NT2/D1 (cell line): ENCODE measurements around the gene NAGK.
"Not testable (repeated sequence)": the region's sequence is repeated elsewhere in the genome, so short reads cannot be mapped to it uniquely, and the experiment has no call there.

Source experiments
- DNase-seq: peaks from one replicate; pipeline ENCODE4 v3.0.0-alpha.2; 2011; ENCODE audit warnings: low read depth, low spot score
- H3K27me3 ChIP-seq: 2 replicates; pipeline ENCODE4 v1.6.0; 2011; ENCODE audit warnings: mild to moderate bottlenecking; ENCODE audit not compliant: insufficient read length, insufficient read depth
- H3K36me3 ChIP-seq: 2 replicates; pipeline ENCODE4 v1.6.1; 2011; ENCODE audit warnings: mild to moderate bottlenecking, low read length, mixed read lengths; ENCODE audit not compliant: insufficient read depth, insufficient read length
- H3K4me1 ChIP-seq: 2 replicates; pipeline ENCODE4 v1.5.1; 2011; ENCODE audit not compliant: insufficient read depth, insufficient read length
- H3K4me3 ChIP-seq: 2 replicates; pipeline ENCODE4 v1.5.1; 2011; ENCODE audit warnings: low read depth; ENCODE audit not compliant: insufficient read length
- H3K9ac ChIP-seq: 2 replicates; pipeline ENCODE4 v1.6.0; 2011; ENCODE audit warnings: low read depth; ENCODE audit not compliant: insufficient read length
- H3K9me3 ChIP-seq: 2 replicates; pipeline ENCODE4 v1.5.1; 2011; ENCODE audit warnings: mild to moderate bottlenecking, low read length; ENCODE audit not compliant: insufficient read depth
- SUZ12 ChIP-seq: IDR thresholded peaks from 2 replicates; pipeline ENCODE4 v1.6.1; 2011; ENCODE audit not compliant: insufficient read length, insufficient read depth; ENCODE audit errors: extremely low read depth
- YY1 ChIP-seq: IDR thresholded peaks from 2 replicates; pipeline ENCODE4 v1.6.1; 2011; ENCODE audit not compliant: insufficient read length, insufficient read depth
- ZNF274 ChIP-seq: IDR thresholded peaks from 2 replicates; pipeline ENCODE4 v1.6.1; 2011; ENCODE audit warnings: mild to moderate bottlenecking, low read depth, low read length

NAGK gene

DNA sequence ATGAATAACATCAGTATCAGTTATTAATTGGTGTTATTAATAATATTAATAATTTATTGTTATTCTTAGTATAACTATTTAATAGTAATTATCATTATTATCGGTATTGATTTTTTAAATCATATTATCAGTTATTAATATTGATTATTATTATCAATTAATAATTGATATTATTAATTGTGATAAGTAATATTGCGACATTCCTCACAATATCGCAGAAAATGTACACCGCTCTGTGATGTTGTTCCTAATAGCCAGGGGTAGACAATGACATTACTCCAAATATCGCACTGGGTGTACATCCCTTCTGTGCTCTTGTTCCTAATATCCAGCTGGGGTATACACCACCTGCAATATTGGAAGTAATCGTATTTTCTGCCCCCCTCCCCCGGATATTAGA, 23.3 kb upstream of the NAGK start:
- H3K4me3 ChIP-seq: no peak overlapping the region
- H3K27me3 ChIP-seq: no peaks in the 10 kb centered on the region
- H3K36me3 ChIP-seq: no peaks in the 10 kb centered on the region
- no peaks in the 10 kb centered on the region for H3K9me3 ChIP-seq
- DNase-seq: no peak
- TF ChIP-seq SUZ12 (no peak), ZNF274 (no peak), YY1 (no peak)
- no peaks in the 10 kb centered on the region for H3K4me1 ChIP-seq
- H3K9ac ChIP-seq: no peak overlapping the region

DNA sequence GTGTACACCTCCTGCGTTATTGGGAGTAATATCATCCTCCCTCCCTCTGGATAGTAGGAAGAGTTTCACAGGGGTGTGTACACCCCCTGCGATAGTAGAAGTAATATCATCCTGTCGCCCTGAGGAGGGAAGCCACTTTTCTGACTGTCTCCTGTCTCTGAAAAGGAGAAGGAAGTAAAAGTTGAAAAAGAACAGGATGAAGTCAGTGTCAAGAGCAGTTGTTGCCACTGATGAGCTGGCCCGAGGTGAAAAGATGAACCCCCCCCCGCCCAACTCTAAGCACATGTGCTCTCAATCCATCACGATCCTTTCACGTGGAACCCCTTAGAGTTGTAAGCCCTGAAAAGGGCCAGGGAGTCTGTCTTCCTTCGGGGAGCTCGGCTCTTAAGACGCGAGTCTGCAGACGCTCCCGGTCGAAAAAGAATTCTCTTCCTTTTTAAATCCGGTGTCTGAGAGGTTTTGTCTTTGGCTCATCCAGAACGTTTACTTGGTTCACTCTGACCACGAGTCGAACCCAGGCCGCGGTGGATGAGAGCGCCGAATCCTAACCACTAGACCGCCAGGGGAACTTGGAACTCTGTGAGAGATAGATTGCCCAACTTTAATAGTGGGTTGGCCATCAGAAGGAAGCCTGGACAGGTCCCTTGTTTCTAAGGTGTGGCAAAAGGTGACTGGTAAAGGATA, 22.4 kb upstream of the NAGK start:
- no peak for DNase-seq

DNA sequence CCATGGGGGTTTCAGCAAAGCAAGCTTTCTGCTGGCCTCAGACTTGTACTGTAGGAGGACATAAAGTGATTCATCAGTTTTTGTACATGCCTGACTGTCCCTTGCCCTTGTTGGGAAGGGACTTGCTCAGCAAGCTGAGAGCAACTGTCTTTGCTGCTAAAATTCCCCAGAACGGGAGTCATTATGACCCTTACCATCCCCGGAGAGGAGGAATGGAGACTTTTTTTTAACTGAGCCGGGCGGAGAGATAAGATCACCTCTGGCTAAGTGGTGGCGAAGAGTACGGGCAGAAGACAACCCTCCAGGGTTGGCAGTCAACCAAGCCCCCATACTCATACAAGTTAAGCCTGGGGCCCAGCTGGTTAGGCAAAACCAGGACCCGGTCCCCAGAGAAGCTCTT, 20.4 kb upstream of the NAGK start:
- TF ChIP-seq SUZ12 (no peak), ZNF274 (no peak), YY1 (no peak)
- Histone ChIP-seq H3K4me1 (no peaks in the 10 kb centered on the region), H3K9me3 (no peaks in the 10 kb centered on the region), H3K27me3 (no peaks in the 10 kb centered on the region), H3K4me3 (no peak overlapping the region), H3K36me3 (no peaks in the 10 kb centered on the region), H3K9ac (no peak overlapping the region)
- no peak for DNase-seq

More for the DNA sequence above, 22.4 kb upstream of the NAGK start:
- no peaks in the 10 kb centered on the region for H3K36me3 ChIP-seq
- no peak overlapping the region for H3K9ac ChIP-seq
- no peak overlapping the region for H3K4me3 ChIP-seq
- no peaks in the 10 kb centered on the region for H3K4me1 ChIP-seq
- H3K27me3 ChIP-seq: no peaks in the 10 kb centered on the region
- H3K9me3 ChIP-seq: no peaks in the 10 kb centered on the region
- TF ChIP-seq ZNF274 (no peak), YY1 (no peak), SUZ12 (no peak)

DNA sequence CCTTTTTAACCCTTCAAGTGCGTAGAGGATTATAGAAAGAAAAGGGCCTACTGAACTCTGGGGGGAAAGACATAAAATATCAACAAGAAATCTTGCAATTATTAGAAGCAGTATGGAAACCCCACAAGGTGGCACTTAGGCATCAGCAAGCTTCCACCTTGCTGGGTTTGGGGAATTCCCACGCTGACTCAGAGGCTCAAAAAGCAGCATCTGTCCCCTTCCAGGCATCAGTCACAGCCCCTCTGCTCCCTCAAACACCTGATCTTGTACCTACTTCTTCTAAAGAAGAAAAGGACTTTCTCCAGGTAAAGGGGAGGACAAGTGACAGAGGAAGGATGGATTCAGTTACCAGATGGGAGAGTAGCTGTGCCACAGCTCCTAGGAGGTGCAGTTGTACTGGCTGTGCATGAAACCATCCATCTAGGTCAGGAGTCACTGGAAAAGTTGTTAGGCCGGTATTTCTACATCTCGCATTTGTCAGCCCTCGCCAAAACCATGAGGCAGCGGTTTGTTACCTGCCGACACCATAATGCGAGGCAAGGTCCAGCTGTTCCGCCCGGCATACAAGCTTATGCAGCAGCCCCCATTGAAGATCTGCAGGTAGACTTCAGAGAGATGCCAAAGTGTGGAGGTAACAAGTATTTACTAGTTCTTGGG, 18.6 kb upstream of the NAGK start:
- not testable (repeated sequence) for H3K4me3 ChIP-seq, H3K9me3 ChIP-seq, DNase-seq, H3K4me1 ChIP-seq, H3K9ac ChIP-seq, H3K27me3 ChIP-seq, H3K36me3 ChIP-seq

DNA sequence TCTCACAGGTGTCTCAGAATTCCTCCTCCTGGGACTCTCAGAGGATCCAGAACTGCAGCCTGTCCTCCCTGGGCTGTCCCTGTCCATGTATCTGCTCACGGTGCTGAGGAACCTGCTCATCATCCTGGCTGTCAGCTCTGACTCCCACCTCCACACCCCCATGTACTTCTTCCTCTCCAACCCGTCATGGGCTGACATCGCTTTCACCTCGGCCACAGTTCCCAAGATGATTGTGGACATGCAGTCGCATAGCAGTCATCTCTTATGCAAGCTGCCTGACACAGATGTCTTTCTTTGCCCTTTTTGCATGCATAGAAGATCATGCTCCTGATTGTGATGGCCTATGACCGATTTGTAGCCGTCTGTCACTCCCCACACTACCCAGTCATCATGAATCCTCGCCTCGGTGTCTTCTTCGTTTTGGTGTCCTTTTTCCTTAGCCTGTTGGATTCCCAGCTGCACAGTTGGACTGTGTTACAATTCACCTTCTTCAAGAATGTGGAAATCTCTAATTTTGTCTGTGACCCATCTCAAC, 13.2 kb upstream of the NAGK start:
- not testable (repeated sequence) for H3K4me1 ChIP-seq, H3K9ac ChIP-seq, H3K36me3 ChIP-seq, DNase-seq, H3K4me3 ChIP-seq, H3K27me3 ChIP-seq, H3K9me3 ChIP-seq

DNA sequence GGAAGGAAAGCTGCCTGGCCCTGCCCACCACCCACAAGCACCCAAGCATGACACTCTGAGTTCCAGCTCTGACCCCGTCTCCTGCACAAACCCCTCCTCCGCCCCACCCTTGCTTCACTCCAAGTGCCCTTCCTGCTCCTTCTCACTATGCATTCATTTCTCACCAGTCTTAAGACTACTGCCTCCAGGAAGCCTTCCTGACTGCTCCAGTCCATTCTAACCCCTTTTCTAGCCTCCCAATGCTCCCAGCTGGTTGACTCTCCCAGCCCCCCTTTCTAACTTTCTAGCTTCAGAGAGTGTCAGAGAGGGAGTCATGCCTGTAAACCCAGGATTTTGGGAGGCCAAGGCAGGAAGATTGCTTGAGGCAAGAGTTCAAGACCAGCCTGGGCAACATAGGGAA, 8.2 kb upstream of the NAGK start:
- no peaks in the 10 kb centered on the region for H3K36me3 ChIP-seq
- H3K27me3 ChIP-seq: no peaks in the 10 kb centered on the region
- H3K4me1 ChIP-seq: no peaks in the 10 kb centered on the region
- no peaks in the 10 kb centered on the region for H3K9me3 ChIP-seq
- no peak overlapping the region for H3K4me3 ChIP-seq
- no peak for TF ChIP-seq ZNF274
- no peak for TF ChIP-seq SUZ12
- no peak for TF ChIP-seq YY1
- no peak overlapping the region for H3K9ac ChIP-seq
- DNase-seq: no peak

DNA sequence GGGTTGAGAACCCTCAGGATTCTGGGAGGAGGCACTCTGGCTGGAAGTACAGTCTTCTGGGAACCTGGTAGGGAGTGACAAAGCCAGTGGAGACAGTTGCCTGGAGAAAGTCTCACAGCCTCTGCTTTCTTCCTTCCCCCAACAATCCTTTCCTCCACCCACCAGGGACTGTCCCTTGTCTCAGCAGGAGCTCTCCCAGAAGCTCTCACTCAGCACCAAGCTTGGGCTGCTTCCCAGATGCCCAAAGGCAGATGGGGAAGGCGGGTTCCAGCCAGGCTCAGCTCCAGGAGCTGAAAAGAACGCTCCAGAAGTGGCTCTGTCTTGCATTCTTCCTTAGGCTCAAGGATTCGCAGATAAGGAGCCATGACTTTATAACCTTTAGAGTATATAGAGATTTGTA, 7.6 kb upstream of the NAGK start:
- no peaks in the 10 kb centered on the region for H3K27me3 ChIP-seq
- DNase-seq: no peak
- no peaks in the 10 kb centered on the region for H3K4me1 ChIP-seq
- TF ChIP-seq SUZ12 (no peak), ZNF274 (no peak), YY1 (no peak)
- no peak overlapping the region for H3K4me3 ChIP-seq
- H3K36me3 ChIP-seq: no peaks in the 10 kb centered on the region
- H3K9ac ChIP-seq: no peak overlapping the region
- no peaks in the 10 kb centered on the region for H3K9me3 ChIP-seq

DNA sequence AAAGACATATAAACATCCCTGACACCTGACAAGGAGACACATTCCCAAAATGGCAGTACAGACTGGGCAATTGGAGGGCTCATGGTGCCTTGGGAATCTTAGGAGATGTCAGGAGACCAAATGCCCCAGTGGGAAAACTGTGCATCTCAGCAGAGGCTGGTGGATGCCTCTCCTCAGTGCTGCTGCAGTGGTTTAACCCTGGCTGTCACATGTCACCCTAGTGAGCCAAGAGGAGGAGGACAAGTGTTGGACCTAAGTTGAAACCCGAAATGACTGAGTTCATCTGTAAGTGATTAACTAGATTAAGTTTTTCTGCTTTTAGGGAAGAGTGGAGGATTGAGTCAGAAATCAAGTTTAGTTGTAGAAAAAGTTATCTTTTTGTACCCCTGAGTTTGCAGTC, 5.2 kb upstream of the NAGK start:
- Histone ChIP-seq H3K4me3 (no peak overlapping the region), H3K4me1 (no peaks in the 10 kb centered on the region), H3K36me3 (no peaks in the 10 kb centered on the region), H3K27me3 (no peaks in the 10 kb centered on the region), H3K9me3 (no peaks in the 10 kb centered on the region), H3K9ac (no peak overlapping the region)
- DNase-seq: no peak
- TF ChIP-seq SUZ12 (no peak), YY1 (no peak), ZNF274 (no peak)
